Cardiac fibroblast (primary cell): ENCODE measurements around the gene HIP1.
"Not testable (repeated sequence)": the region's sequence is repeated elsewhere in the genome, so short reads cannot be mapped to it uniquely, and the experiment has no call there.

Source experiments
- DNase-seq, 2 donors: peaks; one replicate each; pipeline versions ENCODE4 v3.0.0 to v3.0.0-alpha.2; 2010; ENCODE audit warnings: low read depth in 2 of 2
- H3K4me3 ChIP-seq, 2 donors: replicated peaks in 1 of 2; 1 replicate in 1 of 2; 2 replicates in 1 of 2; pipeline ENCODE4 v1.5.1; 2011; ENCODE audit warnings: low read depth in 2 of 2, low read length in 2 of 2, mild to moderate bottlenecking in 2 of 2, moderate library complexity in 1 of 2
- TF ChIP-seq, protein P1 (sequence below): IDR thresholded peaks from one replicate; pipeline ENCODE4 v1.5.1; 2011; ENCODE audit warnings: low read depth, mild to moderate bottlenecking, low read length, inconsistent platforms

HIP1 gene

GRCh38 chr7:75575488-75576121 is 163.1 kb downstream of the HIP1 start:
- TF ChIP-seq, protein P1, sequence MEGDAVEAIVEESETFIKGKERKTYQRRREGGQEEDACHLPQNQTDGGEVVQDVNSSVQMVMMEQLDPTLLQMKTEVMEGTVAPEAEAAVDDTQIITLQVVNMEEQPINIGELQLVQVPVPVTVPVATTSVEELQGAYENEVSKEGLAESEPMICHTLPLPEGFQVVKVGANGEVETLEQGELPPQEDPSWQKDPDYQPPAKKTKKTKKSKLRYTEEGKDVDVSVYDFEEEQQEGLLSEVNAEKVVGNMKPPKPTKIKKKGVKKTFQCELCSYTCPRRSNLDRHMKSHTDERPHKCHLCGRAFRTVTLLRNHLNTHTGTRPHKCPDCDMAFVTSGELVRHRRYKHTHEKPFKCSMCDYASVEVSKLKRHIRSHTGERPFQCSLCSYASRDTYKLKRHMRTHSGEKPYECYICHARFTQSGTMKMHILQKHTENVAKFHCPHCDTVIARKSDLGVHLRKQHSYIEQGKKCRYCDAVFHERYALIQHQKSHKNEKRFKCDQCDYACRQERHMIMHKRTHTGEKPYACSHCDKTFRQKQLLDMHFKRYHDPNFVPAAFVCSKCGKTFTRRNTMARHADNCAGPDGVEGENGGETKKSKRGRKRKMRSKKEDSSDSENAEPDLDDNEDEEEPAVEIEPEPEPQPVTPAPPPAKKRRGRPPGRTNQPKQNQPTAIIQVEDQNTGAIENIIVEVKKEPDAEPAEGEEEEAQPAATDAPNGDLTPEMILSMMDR = no peak
- no peak overlapping the region for H3K4me3 ChIP-seq
- no peak for DNase-seq

DNA sequence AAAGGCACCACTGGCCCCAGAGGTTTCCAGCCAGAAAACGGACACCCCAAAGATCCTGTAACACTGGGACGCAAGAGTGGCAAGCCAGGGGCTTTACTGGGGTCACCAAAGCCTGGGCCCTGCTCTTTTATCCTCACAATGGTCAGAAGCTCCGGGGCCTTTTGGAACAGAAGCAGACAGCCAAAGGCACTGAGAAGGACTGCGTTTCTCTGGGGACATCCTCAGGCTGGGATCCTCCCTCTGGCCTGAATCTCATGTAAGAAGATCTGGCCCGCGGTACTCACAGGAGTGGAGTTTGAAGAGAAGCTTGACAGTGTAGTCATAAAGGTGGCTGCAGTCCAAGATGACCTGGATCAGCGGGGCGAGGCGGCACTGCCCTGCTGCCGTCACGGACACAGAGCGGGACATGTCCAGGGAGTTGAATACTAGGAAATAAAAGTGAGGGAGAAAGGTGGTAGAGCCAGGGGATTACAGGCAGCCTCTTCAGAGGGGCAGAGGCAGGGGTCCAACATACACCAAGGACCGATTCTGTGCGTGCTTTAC is 165.2 kb downstream of the HIP1 start:
- TF ChIP-seq, protein P1 = no peak
- H3K4me3 ChIP-seq = no peak overlapping the region
- DNase-seq = no peak

DNA sequence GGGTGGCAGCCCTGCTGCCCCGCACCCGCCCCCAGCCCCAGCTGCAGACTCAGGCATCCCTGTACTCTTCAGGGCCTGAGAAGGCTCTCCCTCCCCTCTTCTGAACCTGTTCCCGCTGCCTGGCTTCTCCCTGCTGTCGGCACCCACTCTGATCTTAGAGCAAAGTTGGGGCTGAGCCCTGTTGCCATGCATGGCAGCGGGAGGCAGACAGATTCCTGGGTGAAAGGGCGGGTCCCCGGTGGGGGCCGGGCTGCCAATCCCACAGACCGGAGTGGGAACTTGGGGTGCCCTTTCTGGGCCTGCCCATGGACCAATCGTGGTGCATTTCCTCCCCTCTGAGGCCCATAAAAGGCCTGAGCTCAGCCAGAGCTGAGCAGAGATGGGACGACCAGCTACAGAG is 165.9 kb downstream of the HIP1 start:
- TF ChIP-seq, protein P1 = no peak
- no peak overlapping the region for H3K4me3 ChIP-seq
- no peak for DNase-seq

DNA sequence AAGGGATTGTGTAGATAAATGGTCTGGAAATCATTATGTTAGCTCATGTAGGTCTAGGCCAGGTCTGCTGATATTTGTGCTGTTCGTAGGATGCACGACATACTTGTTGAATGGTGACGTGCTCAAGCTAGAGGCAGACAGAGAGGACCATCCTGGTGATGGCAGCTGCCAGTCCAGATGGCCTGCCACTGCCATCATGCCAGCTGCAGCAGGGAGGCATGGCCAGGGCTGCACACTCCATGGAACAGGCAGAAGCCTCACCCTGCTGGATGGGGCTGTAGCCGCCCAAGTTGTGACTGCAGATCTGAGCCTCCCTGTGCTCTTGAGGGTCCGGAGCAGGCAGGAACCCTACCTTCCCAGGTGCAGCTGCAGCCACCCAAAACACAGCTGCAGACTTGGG is 166.3 kb downstream of the HIP1 start:
- TF ChIP-seq, protein P1 = no peak
- DNase-seq = no peak
- no peak overlapping the region for H3K4me3 ChIP-seq

- no peak overlapping the region for H3K4me3 ChIP-seq
- no peak for DNase-seq
- TF ChIP-seq, protein P1 = no peak
Measured at GRCh38 chr7:75571209-75571608, 167.5 kb downstream of the HIP1 start.

GRCh38 chr7:75569629-75570282 is 169.0 kb downstream of the HIP1 start:
- DNase-seq, H3K4me3 ChIP-seq: not testable (repeated sequence)

DNA sequence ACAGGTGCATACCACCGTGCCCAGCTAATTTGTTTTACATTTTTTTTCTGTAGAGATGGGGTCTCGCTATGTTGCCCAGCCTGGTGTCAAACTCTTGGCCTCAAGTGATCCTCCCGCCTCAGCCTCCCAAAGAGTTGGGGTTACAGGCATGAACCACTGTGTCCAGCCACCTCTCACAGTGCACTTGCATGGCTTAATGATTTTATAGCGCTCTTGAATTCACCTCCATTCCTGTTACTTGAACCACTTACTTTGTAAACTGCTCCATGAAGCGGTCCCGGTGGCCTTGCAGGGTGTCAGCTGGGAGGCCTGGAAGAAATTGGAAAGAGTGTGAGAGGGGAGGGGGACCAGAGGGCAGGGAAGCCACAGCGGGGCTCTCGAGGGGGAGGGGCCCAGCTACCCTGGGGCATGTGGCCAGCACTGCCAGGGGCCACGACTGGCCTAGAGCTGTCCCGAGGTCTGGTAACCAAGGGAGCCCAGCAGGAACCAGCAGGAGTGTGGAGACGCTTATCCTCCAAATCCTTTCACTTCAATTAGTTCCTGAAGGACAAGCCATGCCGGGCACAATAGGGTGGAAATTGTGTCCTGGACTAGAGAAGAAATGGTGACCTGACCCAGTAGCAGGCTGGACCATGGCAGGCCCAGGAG is 170.7 kb downstream of the HIP1 start:
- no peak overlapping the region for H3K4me3 ChIP-seq
- no peak for DNase-seq

More for the DNA sequence above, 170.7 kb downstream of the HIP1 start:
- TF ChIP-seq, protein P1 = no peak
